ENCODE results near the gene NRP1.

Gene NRP1

DNA sequence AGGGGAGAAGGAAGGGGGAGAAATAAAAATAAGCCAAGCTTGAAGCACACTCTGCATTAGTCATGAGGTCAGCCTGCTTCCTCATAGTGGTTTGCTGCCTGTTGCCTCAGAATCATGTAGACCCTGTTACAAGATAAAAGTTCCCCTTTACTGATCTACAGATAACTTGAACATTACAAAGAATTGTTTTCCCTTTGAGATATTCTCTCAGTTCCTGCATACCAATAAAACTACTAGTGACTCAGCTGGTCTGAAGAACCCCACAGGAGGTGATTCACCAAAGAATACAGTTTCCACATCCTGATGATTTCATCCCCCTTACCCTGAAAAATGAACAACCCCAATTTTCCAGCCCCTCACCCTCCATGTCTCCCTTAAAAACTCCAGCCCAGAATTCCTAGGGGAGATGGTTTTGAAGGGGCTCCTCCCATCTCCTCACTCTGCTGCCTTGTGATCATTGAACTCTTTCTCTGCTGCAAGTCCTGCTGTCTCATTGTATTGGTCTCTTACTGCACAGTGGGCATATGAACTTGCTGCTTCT is 31.5 kb upstream of the NRP1 start:
- DNase-seq (ENCODE audit: low spot score), result no peak
- H3K27ac ChIP-seq (replicated peaks; ENCODE audit: low read length), result no peak overlapping the region

DNA sequence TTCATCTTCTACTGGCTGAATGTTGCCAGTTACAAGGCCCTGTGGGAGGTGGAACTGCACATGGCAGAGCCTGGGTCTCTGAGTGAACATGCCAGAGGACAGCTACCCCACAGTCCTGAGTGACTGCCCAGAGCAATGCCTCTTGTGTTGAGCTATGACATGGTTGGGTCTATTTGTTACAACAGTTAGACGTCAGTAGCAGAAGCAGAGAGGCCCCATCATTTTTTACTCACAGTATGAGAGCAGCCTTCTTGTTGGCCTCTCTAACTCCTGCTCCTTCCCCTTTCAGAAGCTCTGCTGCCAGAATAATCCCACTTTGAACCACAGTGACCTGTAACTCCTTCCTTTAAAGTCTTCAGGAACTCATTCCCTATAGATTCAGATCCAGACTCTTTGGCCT is 30.8 kb upstream of the NRP1 start:
- no peak for DNase-seq (ENCODE audit: low spot score)
- Histone ChIP-seq H2BK120ac (ENCODE audit: low read depth, low read length) (no peak overlapping the region), H3K9me3 (replicated peaks in 1 of 2; ENCODE audit: control insufficient read depth in 2 of 2, insufficient read depth in 1 of 2, low read depth in 1 of 2, low read length in 2 of 2) (peaks cover 2 to 17% of the 10 kb centered on the region in 2 donors), H3K9ac (ENCODE audit: low read depth, low read length, poor library complexity) (no peak overlapping the region), H3K18ac (ENCODE audit: low read length) (no peak overlapping the region), H3K4me1 (ENCODE audit: control insufficient read depth in 2 of 2, insufficient read depth in 1 of 2, low read depth in 1 of 2, low read length in 2 of 2) (no peaks in the 10 kb centered on the region), H2AFZ (ENCODE audit: low read length) (no peak overlapping the region), H3K4me3 (ENCODE audit: low read length in 2 of 2) (no peak overlapping the region), H2BK5ac (ENCODE audit: low read length) (no peak overlapping the region), H4K8ac (ENCODE audit: low read depth, low read length) (no peak overlapping the region), H3K79me1 (ENCODE audit: low read depth, low read length) (no peaks in the 10 kb centered on the region), H3K4me2 (ENCODE audit: insufficient read depth, low read length, poor library complexity, severe bottlenecking) (no peak overlapping the region), H3K23ac (ENCODE audit: low read depth, low read length, poor library complexity) (no peak overlapping the region), H3K27me3 (ENCODE audit: control insufficient read depth in 3 of 3, insufficient read depth in 3 of 3, low read depth in 1 of 3, low read length in 3 of 3) (no peaks in the 10 kb centered on the region), H3K4ac (ENCODE audit: low read length) (no peak overlapping the region), H2AK5ac (ENCODE audit: low read depth, low read length) (no peak overlapping the region), H3K14ac (ENCODE audit: low read length) (no peak overlapping the region), H3K27ac (replicated peaks; ENCODE audit: low read length) (no peak overlapping the region), H2BK12ac (ENCODE audit: low read length) (no peak overlapping the region), H4K91ac (ENCODE audit: low read depth, low read length, poor library complexity) (no peak overlapping the region), H2BK15ac (ENCODE audit: low read length) (no peak overlapping the region), H3K36me3 (replicated peaks in 1 of 2; ENCODE audit: control insufficient read depth in 2 of 2, insufficient read depth in 2 of 2, low read length in 2 of 2) (no peaks in the 10 kb centered on the region)
- no CpG with 5 or more reads among the region's 1 CpG for WGBS, 2 donors (ENCODE audit: extremely low coverage in 2 of 2, insufficient read length in 2 of 2, insufficient replicate concordance in 1 of 2)

More for the DNA sequence above, 31.5 kb upstream of the NRP1 start:
- H2BK120ac ChIP-seq (ENCODE audit: low read depth, low read length), result no peak overlapping the region
- peaks cover 2 to 21% of the 10 kb centered on the region in 2 donors for H3K9me3 ChIP-seq (replicated peaks in 1 of 2; ENCODE audit: control insufficient read depth in 2 of 2, insufficient read depth in 1 of 2, low read depth in 1 of 2, low read length in 2 of 2)
- no peak overlapping the region for H3K23ac ChIP-seq (ENCODE audit: low read depth, low read length, poor library complexity)
- H4K8ac ChIP-seq (ENCODE audit: low read depth, low read length), result no peak overlapping the region
- no peak overlapping the region for H4K91ac ChIP-seq (ENCODE audit: low read depth, low read length, poor library complexity)
- H3K4me1 ChIP-seq (ENCODE audit: control insufficient read depth in 2 of 2, insufficient read depth in 1 of 2, low read depth in 1 of 2, low read length in 2 of 2), result no peaks in the 10 kb centered on the region
- no peak overlapping the region for H2BK15ac ChIP-seq (ENCODE audit: low read length)
- H2BK5ac ChIP-seq (ENCODE audit: low read length), result no peak overlapping the region
- H3K4me3 ChIP-seq (ENCODE audit: low read length in 2 of 2), result no peak overlapping the region
- no peak overlapping the region for H3K18ac ChIP-seq (ENCODE audit: low read length)
- H2BK12ac ChIP-seq (ENCODE audit: low read length), result no peak overlapping the region
- H3K27me3 ChIP-seq (ENCODE audit: control insufficient read depth in 3 of 3, insufficient read depth in 3 of 3, low read depth in 1 of 3, low read length in 3 of 3), result no peaks in the 10 kb centered on the region
- H3K4ac ChIP-seq (ENCODE audit: low read length), result no peak overlapping the region
- no peak overlapping the region for H2AK5ac ChIP-seq (ENCODE audit: low read depth, low read length)
- H3K9ac ChIP-seq (ENCODE audit: low read depth, low read length, poor library complexity), result no peak overlapping the region
- H3K14ac ChIP-seq (ENCODE audit: low read length), result no peak overlapping the region
- no peak overlapping the region for H3K4me2 ChIP-seq (ENCODE audit: insufficient read depth, low read length, poor library complexity, severe bottlenecking)
- H3K36me3 ChIP-seq (replicated peaks in 1 of 2; ENCODE audit: control insufficient read depth in 2 of 2, insufficient read depth in 2 of 2, low read length in 2 of 2), result no peaks in the 10 kb centered on the region
- no peak overlapping the region for H2AFZ ChIP-seq (ENCODE audit: low read length)
- peaks cover 2% of the 10 kb centered on the region for H3K79me1 ChIP-seq (ENCODE audit: low read depth, low read length)

- Histone ChIP-seq H2AK5ac (ENCODE audit: low read depth, low read length) (no peak overlapping the region), H3K4ac (ENCODE audit: low read length) (no peak overlapping the region), H3K9ac (ENCODE audit: low read depth, low read length, poor library complexity) (no peak overlapping the region), H3K27me3 (ENCODE audit: control insufficient read depth in 3 of 3, insufficient read depth in 3 of 3, low read depth in 1 of 3, low read length in 3 of 3) (no peaks in the 10 kb centered on the region), H2BK5ac (ENCODE audit: low read length) (no peak overlapping the region), H2BK12ac (ENCODE audit: low read length) (no peak overlapping the region), H2AFZ (ENCODE audit: low read length) (no peak overlapping the region), H3K18ac (ENCODE audit: low read length) (no peak overlapping the region), H2BK15ac (ENCODE audit: low read length) (no peak overlapping the region), H3K36me3 (replicated peaks in 1 of 2; ENCODE audit: control insufficient read depth in 2 of 2, insufficient read depth in 2 of 2, low read length in 2 of 2) (no peaks in the 10 kb centered on the region), H4K91ac (ENCODE audit: low read depth, low read length, poor library complexity) (no peak overlapping the region), H3K27ac (replicated peaks; ENCODE audit: low read length) (no peak overlapping the region), H3K4me3 (ENCODE audit: low read length in 2 of 2) (no peak overlapping the region), H3K79me1 (ENCODE audit: low read depth, low read length) (no peaks in the 10 kb centered on the region), H3K4me1 (ENCODE audit: control insufficient read depth in 2 of 2, insufficient read depth in 1 of 2, low read depth in 1 of 2, low read length in 2 of 2) (no peaks in the 10 kb centered on the region), H4K8ac (ENCODE audit: low read depth, low read length) (no peak overlapping the region), H3K23ac (ENCODE audit: low read depth, low read length, poor library complexity) (no peak overlapping the region), H3K9me3 (replicated peaks in 1 of 2; ENCODE audit: control insufficient read depth in 2 of 2, insufficient read depth in 1 of 2, low read depth in 1 of 2, low read length in 2 of 2) (peaks cover 2 to 17% of the 10 kb centered on the region in 2 donors), H3K14ac (ENCODE audit: low read length) (no peak overlapping the region), H3K4me2 (ENCODE audit: insufficient read depth, low read length, poor library complexity, severe bottlenecking) (no peak overlapping the region), H2BK120ac (ENCODE audit: low read depth, low read length) (no peak overlapping the region)
- no peak for DNase-seq (ENCODE audit: low spot score)
These were observed 28.6 kb upstream of the NRP1 start for GRCh38 chr10:33363106-33363505.

- Histone ChIP-seq H2BK5ac (ENCODE audit: low read length) (no peak overlapping the region), H3K23ac (ENCODE audit: low read depth, low read length, poor library complexity) (no peak overlapping the region), H3K18ac (ENCODE audit: low read length) (no peak overlapping the region), H3K14ac (ENCODE audit: low read length) (no peak overlapping the region), H3K27me3 (ENCODE audit: control insufficient read depth in 3 of 3, insufficient read depth in 3 of 3, low read depth in 1 of 3, low read length in 3 of 3) (no peaks in the 10 kb centered on the region), H3K36me3 (replicated peaks in 1 of 2; ENCODE audit: control insufficient read depth in 2 of 2, insufficient read depth in 2 of 2, low read length in 2 of 2) (no peaks in the 10 kb centered on the region), H3K4me2 (ENCODE audit: insufficient read depth, low read length, poor library complexity, severe bottlenecking) (no peak overlapping the region), H2AFZ (ENCODE audit: low read length) (no peak overlapping the region), H2BK12ac (ENCODE audit: low read length) (no peak overlapping the region), H4K8ac (ENCODE audit: low read depth, low read length) (no peak overlapping the region), H2BK120ac (ENCODE audit: low read depth, low read length) (no peak overlapping the region), H3K4me3 (ENCODE audit: low read length in 2 of 2) (no peak overlapping the region), H3K9ac (ENCODE audit: low read depth, low read length, poor library complexity) (no peak overlapping the region), H2AK5ac (ENCODE audit: low read depth, low read length) (no peak overlapping the region), H4K91ac (ENCODE audit: low read depth, low read length, poor library complexity) (no peak overlapping the region), H3K4ac (ENCODE audit: low read length) (no peak overlapping the region), H3K27ac (replicated peaks; ENCODE audit: low read length) (no peak overlapping the region), H3K9me3 (replicated peaks in 1 of 2; ENCODE audit: control insufficient read depth in 2 of 2, insufficient read depth in 1 of 2, low read depth in 1 of 2, low read length in 2 of 2) (no peaks in the 10 kb centered on the region), H2BK15ac (ENCODE audit: low read length) (no peak overlapping the region), H3K4me1 (ENCODE audit: control insufficient read depth in 2 of 2, insufficient read depth in 1 of 2, low read depth in 1 of 2, low read length in 2 of 2) (no peaks in the 10 kb centered on the region), H3K79me1 (ENCODE audit: low read depth, low read length) (no peaks in the 10 kb centered on the region)
- no peak for DNase-seq (ENCODE audit: low spot score)
- no CpG with 5 or more reads among the region's 4 CpGs for WGBS, 2 donors (ENCODE audit: extremely low coverage in 2 of 2, insufficient read length in 2 of 2, insufficient replicate concordance in 1 of 2)
These were observed 23.5 kb upstream of the NRP1 start for GRCh38 chr10:33358016-33358415.

Measured in neuronal stem cell (in vitro differentiated cells).